NCI-H1092 (cell line): ENCODE data around the gene SMOC2.

Experiments used
- DNase-seq: peaks from one replicate; lab custom pipeline; 2025; lab: John Stamatoyannopoulos, UW

Gene SMOC2

DNA sequence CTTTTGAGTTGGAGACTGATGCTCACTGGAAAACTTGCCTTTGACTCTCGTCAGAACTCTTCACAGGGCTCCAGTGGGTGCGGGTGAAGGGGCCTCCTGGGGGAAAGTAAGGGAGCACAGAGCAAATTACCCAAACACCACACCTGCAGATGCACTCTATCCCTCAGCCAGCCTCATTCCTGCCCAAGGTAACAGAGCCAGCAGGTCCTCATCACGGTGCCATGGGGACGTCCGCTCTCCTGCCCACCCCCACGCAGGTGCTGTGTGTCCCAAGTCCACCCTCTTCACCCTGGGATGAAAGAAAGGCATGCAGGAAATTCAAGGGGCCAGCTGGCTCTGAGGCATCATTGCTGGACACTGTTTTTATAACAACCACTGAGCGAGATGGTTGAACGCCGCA, 269.0 kb downstream of the SMOC2 start:
- DNase-seq = no peak

- no peak for DNase-seq
These were observed 270.2 kb downstream of the SMOC2 start for GRCh38 chr6:168711049-168711640.

DNA sequence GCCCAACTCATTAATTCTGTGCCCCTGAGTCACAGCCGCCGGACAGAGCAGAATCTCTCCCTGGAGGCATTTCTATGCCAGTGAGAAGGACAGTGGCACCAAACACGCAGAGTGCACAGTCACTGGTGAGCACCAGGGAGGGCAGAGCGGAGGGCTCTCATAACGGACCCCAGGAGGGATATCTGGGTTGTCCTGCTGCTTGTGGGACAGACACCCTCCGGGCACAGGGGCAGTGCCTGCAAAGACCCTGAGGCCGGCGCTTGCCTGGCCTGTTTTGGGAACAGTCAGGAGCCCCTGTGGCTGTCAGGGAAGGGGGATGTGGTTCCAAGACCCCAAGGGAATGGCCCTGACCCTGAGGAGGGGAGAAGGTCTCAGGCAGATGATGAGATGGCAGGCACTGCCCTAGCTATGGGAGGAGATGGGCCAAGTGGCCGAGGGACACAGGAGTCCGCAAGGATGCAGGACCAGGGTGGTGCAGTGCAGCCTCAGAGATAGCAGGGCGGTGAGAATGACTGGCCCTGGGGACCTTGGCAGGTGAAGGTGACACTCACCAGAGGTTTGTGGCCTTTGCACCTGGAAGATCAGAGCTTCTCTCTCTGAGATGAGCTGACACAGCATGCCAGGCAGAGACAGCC, 270.8 kb downstream of the SMOC2 start:
- no peak for DNase-seq

DNA sequence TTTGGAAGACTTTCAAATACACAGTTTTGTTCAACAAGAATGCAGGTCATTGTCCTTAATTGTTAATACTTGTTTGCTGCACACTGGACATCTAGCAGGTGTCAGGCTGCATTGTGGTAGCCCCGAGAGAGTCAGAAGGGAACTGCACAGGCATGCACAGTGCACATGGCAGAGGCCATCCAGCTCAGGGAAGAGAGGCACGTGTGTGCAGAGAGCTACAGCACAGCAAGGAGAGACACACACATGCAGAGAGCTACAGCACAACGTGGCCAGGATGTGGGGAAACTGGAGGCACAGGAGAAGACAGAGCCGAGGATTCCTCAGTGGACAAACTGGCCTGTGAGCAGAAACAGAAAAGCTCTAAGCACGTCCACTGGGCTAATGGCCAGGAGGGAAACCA, 272.0 kb downstream of the SMOC2 start:
- no peak for DNase-seq

- no peak for DNase-seq
These were observed 272.9 kb downstream of the SMOC2 start for GRCh38 chr6:168713839-168714238.

DNA sequence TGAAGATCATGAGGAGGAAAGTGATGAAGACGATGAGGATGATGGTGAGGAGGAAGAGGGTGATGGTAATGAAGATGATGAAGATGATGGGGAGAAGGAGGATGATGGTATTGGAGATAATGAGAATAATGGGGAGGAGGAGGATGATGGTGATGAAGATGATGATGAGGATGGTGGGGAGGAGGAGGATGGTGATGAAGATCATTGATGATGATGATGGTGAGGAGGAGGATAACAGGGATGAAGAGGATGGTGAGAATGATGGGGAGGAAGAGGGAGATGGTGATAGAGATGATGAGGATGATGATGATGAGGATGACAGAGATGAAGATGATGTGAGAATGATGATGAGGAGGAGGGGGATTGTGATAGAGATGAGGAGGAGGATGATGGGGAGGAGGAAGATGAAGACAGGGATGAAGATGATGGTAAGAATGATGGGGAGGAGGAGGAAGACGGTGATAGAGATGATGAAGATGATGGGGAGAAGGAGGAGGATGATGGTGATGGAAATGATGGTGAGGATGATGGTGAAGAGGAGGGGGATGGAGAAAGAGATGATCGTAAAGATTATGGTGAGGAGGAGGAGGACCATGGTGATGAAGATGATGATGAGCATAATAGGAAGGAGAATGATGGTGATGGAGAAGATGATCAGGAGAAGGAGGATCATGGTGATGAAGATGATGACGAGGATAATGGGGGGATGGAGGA, 273.7 kb downstream of the SMOC2 start:
- no peak for DNase-seq

DNA sequence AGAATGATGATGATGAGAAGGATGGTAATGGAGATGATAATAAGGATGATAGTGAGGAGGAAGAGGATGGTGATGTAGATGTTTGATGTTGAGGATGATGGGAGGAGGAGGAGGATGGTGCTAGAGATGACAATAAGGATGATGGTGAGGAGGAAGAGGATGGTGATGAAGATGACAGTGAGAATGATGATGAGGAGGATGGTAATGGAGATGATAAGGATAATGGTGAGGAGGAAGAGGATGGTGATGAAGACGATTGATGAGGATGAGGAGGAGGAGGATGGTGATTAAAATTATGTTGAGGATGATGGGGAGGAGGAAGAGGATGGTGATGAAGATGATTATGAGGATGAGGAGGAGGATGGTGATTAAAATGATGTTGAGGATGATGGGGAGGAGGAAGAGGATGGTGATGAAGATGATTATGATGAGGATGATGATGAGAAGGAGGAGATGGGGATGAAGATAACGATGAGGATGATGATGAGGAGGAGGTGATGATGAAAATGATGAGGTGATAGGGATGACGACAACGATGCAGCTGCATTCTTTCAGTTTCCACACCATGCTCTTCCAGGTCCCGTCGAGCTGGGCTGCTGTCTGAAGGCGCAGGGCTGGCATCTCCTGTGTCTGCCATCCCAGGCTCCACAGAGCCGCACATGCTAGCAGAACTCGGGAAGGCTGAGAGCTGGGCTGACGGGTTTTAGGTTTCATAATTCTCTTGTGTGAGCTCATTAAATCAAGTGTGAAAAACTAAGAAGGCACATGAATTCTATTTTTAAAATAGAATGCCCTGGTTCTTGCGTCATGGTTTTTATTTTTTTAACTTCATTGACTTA, 274.9 kb downstream of the SMOC2 start:
- DNase-seq = no peak

DNA sequence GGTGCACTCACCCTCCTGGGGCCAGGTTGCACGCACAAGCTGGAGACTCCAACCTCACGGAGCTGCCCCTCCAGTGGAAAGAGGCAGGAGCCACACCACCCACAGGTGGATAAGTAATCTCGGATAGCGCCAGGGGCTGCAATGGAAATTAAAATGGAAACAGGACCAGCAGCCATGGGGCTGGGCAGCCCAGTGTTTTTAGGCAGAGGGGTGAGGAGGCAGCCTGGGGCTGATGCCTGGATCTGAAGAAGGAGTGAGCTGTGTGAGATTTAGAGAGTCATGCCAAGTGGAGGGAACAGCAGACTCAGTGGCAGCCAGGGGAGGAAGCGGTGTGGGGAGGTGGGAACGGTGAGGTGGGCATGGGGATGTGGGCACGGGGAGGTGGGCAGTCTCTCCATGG, 275.6 kb downstream of the SMOC2 start:
- DNase-seq = no peak

DNA sequence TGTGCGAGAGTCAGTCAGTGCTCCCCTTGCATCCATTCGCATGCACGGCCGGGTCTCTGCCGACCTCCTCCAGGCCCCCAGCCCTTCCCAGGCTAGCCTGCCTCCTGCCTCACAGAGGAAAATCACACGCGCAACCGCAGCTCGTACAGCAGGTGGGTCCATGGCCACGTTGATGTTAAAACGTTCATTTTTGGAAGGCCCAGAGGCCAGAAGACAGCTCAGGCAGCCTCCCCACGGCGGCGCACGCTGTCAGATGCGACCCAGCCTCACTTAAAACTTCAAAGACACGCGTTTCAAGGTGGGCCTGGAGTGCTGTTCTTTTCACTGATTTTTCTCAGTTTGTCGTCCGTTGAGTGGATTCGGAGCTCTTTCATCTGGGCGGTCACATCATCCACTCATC, 276.5 kb downstream of the SMOC2 start:
- no peak for DNase-seq
